PC-3 (cell line): ENCODE data around the gene JDP2. TPM values are rescaled to one million over a fixed set of nuclear protein-coding genes. Genes with fewer than 3 reads are reported as not detected.
A peak's percentile ranks its signal among the peaks of the same experiment; 100 is the strongest.

ENCODE experiments used
- ATAC-seq: fragments of 200-7000 bp; cut with Tn5 transposase; 2 replicates; pipeline ENCODE4 v1.9.1; 2020; ENCODE audit warnings: mild to moderate bottlenecking, moderate library complexity
- BruUV-seq: library from RNA; stranded (reverse); fragments of 400-500 nt; replicated peaks from 2 replicates; lab custom pipeline; 2021; lab: Mats Ljungman, UMichigan
- CTCF ChIA-PET: fragments of 300-600 bp; sonication (Branson Sonifier 250); formaldehyde crosslinking; loops from one replicate; lab custom pipeline; 2022; ENCODE audit warnings: antibody characterized with exemption; lab: Charles Lee
- POLR2A ChIA-PET: fragments of 300-600 bp; sonication (Branson Sonifier 250); formaldehyde crosslinking; loops from one replicate; lab custom pipeline; 2022; ENCODE audit warnings: antibody characterized with exemption; ENCODE audit not compliant: unreplicated experiment; lab: Charles Lee
- DNase-seq: peaks from one replicate; pipeline ENCODE4 v3.0.0-alpha.2; 2015
- H2AFZ ChIP-seq: fragments of 300-600 bp; sonication (generic); 2 replicates; pipeline ENCODE4 v1.6.0; 2016; ENCODE audit warnings: antibody characterized with exemption, low read length
- H3F3A ChIP-seq: fragments of 300-600 bp; sonication (generic); one replicate; pipeline ENCODE4 v1.6.0; 2017; ENCODE audit warnings: antibody characterized with exemption, low read length, control low read depth, mild to moderate bottlenecking; ENCODE audit not compliant: unreplicated experiment
- H3K27ac ChIP-seq: fragments of 300-600 bp; sonication (generic); 2 replicates; pipeline ENCODE4 v1.5.1; 2016; ENCODE audit warnings: mild to moderate bottlenecking, low read length
- H3K27me3 ChIP-seq: fragments of 300-600 bp; sonication (generic); 2 replicates; pipeline ENCODE4 v1.6.1; 2016; ENCODE audit warnings: low read length, mixed read lengths
- H3K36me3 ChIP-seq: fragments of 300-600 bp; sonication (generic); 2 replicates; pipeline ENCODE4 v1.6.1; 2016; ENCODE audit warnings: low read depth, mixed run types, low read length, mixed read lengths
- H3K4me1 ChIP-seq: fragments of 300-600 bp; sonication (generic); 2 replicates; pipeline ENCODE4 v1.5.1; 2016; ENCODE audit warnings: low read length; ENCODE audit not compliant: insufficient read depth
- H3K4me2 ChIP-seq: fragments of 300-600 bp; sonication (generic); 2 replicates; pipeline ENCODE4 v1.6.0; 2016; ENCODE audit warnings: low read length
- H3K4me3 ChIP-seq: fragments of 300-600 bp; sonication (generic); 2 replicates; pipeline ENCODE4 v1.5.1; 2016; ENCODE audit warnings: mild to moderate bottlenecking, low read length, mixed read lengths
- H3K79me2 ChIP-seq: fragments of 300-600 bp; sonication (generic); 2 replicates; pipeline ENCODE4 v1.6.1; 2017; ENCODE audit warnings: low read length, mixed read lengths
- H3K9ac ChIP-seq: fragments of 300-600 bp; sonication (generic); 2 replicates; pipeline ENCODE4 v1.6.0; 2016; ENCODE audit warnings: mild to moderate bottlenecking, low read length
- H3K9me2 ChIP-seq: fragments of 300-600 bp; sonication (generic); replicated peaks from 2 replicates; pipeline ENCODE4 v1.6.1; 2016; ENCODE audit warnings: mixed run types, low read length, mixed read lengths
- H3K9me3 ChIP-seq: fragments of 300-600 bp; sonication (generic); 2 replicates; pipeline ENCODE4 v1.6.1; 2016; ENCODE audit warnings: low read length, mixed read lengths
- H4K20me1 ChIP-seq: fragments of 300-600 bp; sonication (generic); 2 replicates; pipeline ENCODE4 v1.6.1; 2016; ENCODE audit warnings: low read length, mixed read lengths
- EZH2 ChIP-seq: fragments of 300-600 bp; sonication (generic); IDR thresholded peaks from one replicate; pipeline ENCODE4 v1.6.1; 2017; ENCODE audit warnings: antibody characterized with exemption, mild to moderate bottlenecking, low read length; ENCODE audit not compliant: unreplicated experiment
- EZH2phosphoT487 ChIP-seq: fragments of 300-600 bp; sonication (generic); IDR thresholded peaks from 2 replicates; pipeline ENCODE4 v1.6.1; 2018; ENCODE audit warnings: mild to moderate bottlenecking, antibody characterized with exemption, low read length, borderline replicate concordance
- intact Hi-C: fragments of 100-400 bp; cut with micrococcal nuclease; formaldehyde crosslinking; loops from 2 replicates; pipeline ENCODE4 v1.9.0; 2023
- total RNA-seq: library from RNA; depleted of rRNA; stranded (reverse); fragments of >200 nt; gene quantifications from 2 replicates; pipeline ENCODE4 v1.2.3, GENCODE V29; 2014
- TF ChIP-seq, protein P1 (sequence below): fragments of 300-600 bp; sonication (generic); conservative IDR thresholded peaks from 2 replicates; pipeline ENCODE4 v1.5.1; 2017; ENCODE audit warnings: antibody characterized with exemption, low read depth, mild to moderate bottlenecking, low read length

JDP2 gene
- total RNA-seq, 1 experiment from 2014 or later = 5.8 TPM

DNA sequence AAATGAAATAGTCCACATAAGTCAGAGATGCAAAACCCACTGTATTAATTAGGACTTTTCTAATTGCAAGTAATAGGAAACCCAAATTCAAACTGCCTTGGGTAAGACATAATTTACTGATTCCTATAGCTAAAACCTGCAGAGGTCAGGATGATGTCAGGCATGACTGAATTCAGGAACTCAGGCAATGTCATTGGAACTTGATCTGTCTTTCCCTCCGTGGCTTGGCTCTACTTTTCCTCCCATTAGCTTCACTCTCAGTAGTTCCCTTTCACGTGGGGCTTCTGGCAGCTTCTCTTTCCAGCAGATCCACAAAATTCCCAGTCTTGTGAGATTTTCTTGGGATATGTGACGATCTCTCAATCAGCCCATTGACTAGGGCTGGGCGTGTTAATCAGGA is 2.4 kb upstream of the JDP2 start:
- Histone ChIP-seq H3K27ac (no peak overlapping the region), H2AFZ (no peak overlapping the region), H3F3A (no peaks in the 10 kb centered on the region), H3K79me2 (no peaks in the 10 kb centered on the region), H3K9me3 (no peaks in the 10 kb centered on the region), H3K4me1 (peaks cover 6% of the 10 kb centered on the region; the same call in 1 of the 2 replicates), H3K9ac (no peak overlapping the region), H3K9me2 (no peaks in the 10 kb centered on the region), H4K20me1 (no peaks in the 10 kb centered on the region), H3K4me3 (no peak overlapping the region), H3K27me3 (0 out of 2 replicates have a peak, but pooled peaks cover 12% of the 10 kb centered on the region), H3K4me2 (no peak overlapping the region), H3K36me3 (no peaks in the 10 kb centered on the region)
- ChIA-PET CTCF (no interaction called here), POLR2A (no interaction called here)
- intact Hi-C loops = loop anchor here (10.0 kb wide), 1 partner anchor 59 kb away; no protein-coding TSS in a partner anchor
- DNase-seq (no peak), ATAC-seq (no peak)
- TF ChIP-seq EZH2 = no peak
- TF ChIP-seq, protein P1, sequence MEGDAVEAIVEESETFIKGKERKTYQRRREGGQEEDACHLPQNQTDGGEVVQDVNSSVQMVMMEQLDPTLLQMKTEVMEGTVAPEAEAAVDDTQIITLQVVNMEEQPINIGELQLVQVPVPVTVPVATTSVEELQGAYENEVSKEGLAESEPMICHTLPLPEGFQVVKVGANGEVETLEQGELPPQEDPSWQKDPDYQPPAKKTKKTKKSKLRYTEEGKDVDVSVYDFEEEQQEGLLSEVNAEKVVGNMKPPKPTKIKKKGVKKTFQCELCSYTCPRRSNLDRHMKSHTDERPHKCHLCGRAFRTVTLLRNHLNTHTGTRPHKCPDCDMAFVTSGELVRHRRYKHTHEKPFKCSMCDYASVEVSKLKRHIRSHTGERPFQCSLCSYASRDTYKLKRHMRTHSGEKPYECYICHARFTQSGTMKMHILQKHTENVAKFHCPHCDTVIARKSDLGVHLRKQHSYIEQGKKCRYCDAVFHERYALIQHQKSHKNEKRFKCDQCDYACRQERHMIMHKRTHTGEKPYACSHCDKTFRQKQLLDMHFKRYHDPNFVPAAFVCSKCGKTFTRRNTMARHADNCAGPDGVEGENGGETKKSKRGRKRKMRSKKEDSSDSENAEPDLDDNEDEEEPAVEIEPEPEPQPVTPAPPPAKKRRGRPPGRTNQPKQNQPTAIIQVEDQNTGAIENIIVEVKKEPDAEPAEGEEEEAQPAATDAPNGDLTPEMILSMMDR = no peak
- TF ChIP-seq EZH2phosphoT487 = no peak
- BruUV-seq = no TSS peak

GRCh38 chr14:75426332-75427125 is 1.3 kb upstream of the JDP2 start:
- H2AFZ ChIP-seq = no peak overlapping the region
- no peak overlapping the region for H3K4me2 ChIP-seq

DNA sequence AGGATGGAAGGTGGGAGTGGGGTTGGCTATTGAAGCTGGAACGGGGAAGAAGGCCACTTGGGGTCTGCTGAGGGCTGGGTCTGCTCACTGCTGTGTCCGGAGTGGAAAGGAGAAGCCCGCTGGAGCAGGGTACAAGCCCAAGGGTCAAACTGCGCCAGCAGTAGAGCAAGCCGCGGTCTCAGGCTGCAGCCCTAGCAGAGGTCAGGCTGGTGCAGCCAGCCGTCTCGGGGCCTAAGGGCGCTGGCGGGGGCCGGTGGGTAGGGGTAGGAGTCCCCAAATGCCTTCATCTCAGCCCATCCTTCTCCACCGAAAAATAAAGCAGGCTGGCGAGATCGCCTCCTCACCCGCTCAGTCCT is 718 bp upstream of the JDP2 start:
- TF ChIP-seq, protein P1 = no peak
- TF ChIP-seq EZH2 = no peak
- TF ChIP-seq EZH2phosphoT487 = no peak
- BruUV-seq = no TSS peak
- POLR2A ChIA-PET = no interaction called here
- Histone ChIP-seq H3K36me3 (no peaks in the 10 kb centered on the region), H3K9me2 (no peaks in the 10 kb centered on the region), H3K4me3 (peak overlapping the region; percentile 66), H3K4me1 (peaks cover 6% of the 10 kb centered on the region; the same call in 1 of the 2 replicates), H3K27ac (no peak overlapping the region), H3K27me3 (0 out of 2 replicates have a peak, but pooled peaks cover 12% of the 10 kb centered on the region), H3K79me2 (no peaks in the 10 kb centered on the region), H3F3A (no peaks in the 10 kb centered on the region), H3K9ac (no peak overlapping the region), H3K9me3 (no peaks in the 10 kb centered on the region), H2AFZ (peak overlapping the region; percentile 68; the same call in 1 of the 2 replicates), H3K4me2 (peak overlapping the region; percentile 83), H4K20me1 (no peaks in the 10 kb centered on the region)
- intact Hi-C loops = loop anchor here (10.0 kb wide), 1 partner anchor 58 kb away; no protein-coding TSS in a partner anchor
- CTCF ChIA-PET = no interaction called here
- ATAC-seq (no peak), DNase-seq (no peak)

More at GRCh38 chr14:75426332-75427125, 1.3 kb upstream of the JDP2 start:
- Histone ChIP-seq H3K27me3 (0 out of 2 replicates have a peak, but pooled peaks cover 12% of the 10 kb centered on the region), H3F3A (no peaks in the 10 kb centered on the region), H3K79me2 (no peaks in the 10 kb centered on the region), H3K36me3 (no peaks in the 10 kb centered on the region), H3K27ac (no peak overlapping the region), H4K20me1 (no peaks in the 10 kb centered on the region), H3K4me3 (no peak overlapping the region), H3K4me1 (peaks cover 6% of the 10 kb centered on the region; the same call in 1 of the 2 replicates), H3K9me3 (no peaks in the 10 kb centered on the region), H3K9ac (no peak overlapping the region), H3K9me2 (no peaks in the 10 kb centered on the region)
- no peak for DNase-seq
- no TSS peak for BruUV-seq
- no peak for TF ChIP-seq EZH2phosphoT487
- ChIA-PET CTCF (no interaction called here), POLR2A (no interaction called here)
- intact Hi-C loops = loop anchor here (10.0 kb wide), 1 partner anchor 58 kb away; no protein-coding TSS in a partner anchor
- no peak for ATAC-seq
